ENCODE measurements around the gene GHDC.

DNA sequence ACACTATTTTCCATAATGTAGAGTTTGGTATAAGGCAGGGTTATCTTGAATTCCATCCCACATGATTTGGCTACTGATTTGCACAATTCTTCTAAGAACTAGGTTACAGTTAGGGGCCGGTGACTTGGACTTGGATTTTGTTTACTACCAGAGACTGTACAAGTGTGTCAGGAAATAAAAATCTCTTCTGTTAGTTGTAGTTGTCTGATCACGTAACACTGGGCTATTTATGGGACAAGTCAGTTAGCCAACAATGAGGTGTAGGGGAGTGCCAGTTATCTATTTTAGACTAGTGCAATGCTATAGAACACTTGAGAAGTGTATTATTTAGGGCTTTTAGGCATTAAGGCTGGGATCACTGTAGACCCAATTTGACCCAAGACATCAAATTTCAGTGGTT lies 39.7 kb upstream of the GHDC start:
- TF ChIP-seq, protein P1, sequence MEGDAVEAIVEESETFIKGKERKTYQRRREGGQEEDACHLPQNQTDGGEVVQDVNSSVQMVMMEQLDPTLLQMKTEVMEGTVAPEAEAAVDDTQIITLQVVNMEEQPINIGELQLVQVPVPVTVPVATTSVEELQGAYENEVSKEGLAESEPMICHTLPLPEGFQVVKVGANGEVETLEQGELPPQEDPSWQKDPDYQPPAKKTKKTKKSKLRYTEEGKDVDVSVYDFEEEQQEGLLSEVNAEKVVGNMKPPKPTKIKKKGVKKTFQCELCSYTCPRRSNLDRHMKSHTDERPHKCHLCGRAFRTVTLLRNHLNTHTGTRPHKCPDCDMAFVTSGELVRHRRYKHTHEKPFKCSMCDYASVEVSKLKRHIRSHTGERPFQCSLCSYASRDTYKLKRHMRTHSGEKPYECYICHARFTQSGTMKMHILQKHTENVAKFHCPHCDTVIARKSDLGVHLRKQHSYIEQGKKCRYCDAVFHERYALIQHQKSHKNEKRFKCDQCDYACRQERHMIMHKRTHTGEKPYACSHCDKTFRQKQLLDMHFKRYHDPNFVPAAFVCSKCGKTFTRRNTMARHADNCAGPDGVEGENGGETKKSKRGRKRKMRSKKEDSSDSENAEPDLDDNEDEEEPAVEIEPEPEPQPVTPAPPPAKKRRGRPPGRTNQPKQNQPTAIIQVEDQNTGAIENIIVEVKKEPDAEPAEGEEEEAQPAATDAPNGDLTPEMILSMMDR (IDR thresholded peaks at IDR 0.05) = no peak
- no peak for TF ChIP-seq POLR2A (IDR thresholded peaks at IDR 0.05)

Measured in uterus (tissue), 2 donors.